ENCODE data around the gene CCSER2.

The CCSER2 gene

GRCh38 chr10:84348447-84348846 is 20.1 kb downstream of the CCSER2 start:
- H3K4me3 ChIP-seq = no peak overlapping the region
- DNase-seq (ENCODE audit: low read depth, low spot score) = no peak
- H3K27ac ChIP-seq = no peak overlapping the region
- H3K36me3 ChIP-seq (ENCODE audit: insufficient read depth, low read length) = no peaks in the 10 kb centered on the region
- H3K9ac ChIP-seq (ENCODE audit: insufficient read length) = no peak overlapping the region
- TF ChIP-seq FOXP2 (optimal IDR thresholded peaks at IDR 0.05; ENCODE audit: control extremely low read depth, extremely low read length, insufficient read depth) (no peak), POLR2AphosphoS5 (IDR thresholded peaks at IDR 0.05; ENCODE audit: borderline replicate concordance, low read depth, low read length) (no peak), EZH2 (IDR thresholded peaks at IDR 0.05) (no peak)
- H3K9me3 ChIP-seq (ENCODE audit: low read depth, low read length) = no peaks in the 10 kb centered on the region

GRCh38 chr10:84348860-84349259 is 20.5 kb downstream of the CCSER2 start:
- Histone ChIP-seq H3K4me3 (no peak overlapping the region), H3K36me3 (ENCODE audit: insufficient read depth, low read length) (no peaks in the 10 kb centered on the region), H3K9me3 (ENCODE audit: low read depth, low read length) (no peaks in the 10 kb centered on the region), H3K27ac (no peak overlapping the region), H3K9ac (ENCODE audit: insufficient read length) (no peak overlapping the region)
- DNase-seq (ENCODE audit: low read depth, low spot score) = no peak
- TF ChIP-seq POLR2AphosphoS5 (IDR thresholded peaks at IDR 0.05; ENCODE audit: borderline replicate concordance, low read depth, low read length) (no peak), EZH2 (IDR thresholded peaks at IDR 0.05) (no peak), FOXP2 (optimal IDR thresholded peaks at IDR 0.05; ENCODE audit: control extremely low read depth, extremely low read length, insufficient read depth) (no peak)

GRCh38 chr10:84352251-84352842 is 24.0 kb downstream of the CCSER2 start:
- TF ChIP-seq POLR2AphosphoS5 (IDR thresholded peaks at IDR 0.05; ENCODE audit: borderline replicate concordance, low read depth, low read length) (no peak), EZH2 (IDR thresholded peaks at IDR 0.05) (no peak), FOXP2 (optimal IDR thresholded peaks at IDR 0.05; ENCODE audit: control extremely low read depth, extremely low read length, insufficient read depth) (no peak)
- H3K9ac ChIP-seq (ENCODE audit: insufficient read length) = no peak overlapping the region
- DNase-seq (ENCODE audit: low read depth, low spot score) = no peak
- no peaks in the 10 kb centered on the region for H3K36me3 ChIP-seq (ENCODE audit: insufficient read depth, low read length)
- no peak overlapping the region for H3K4me3 ChIP-seq
- no peak overlapping the region for H3K27ac ChIP-seq
- no peaks in the 10 kb centered on the region for H3K9me3 ChIP-seq (ENCODE audit: low read depth, low read length)

GRCh38 chr10:84353052-84353803 is 24.8 kb downstream of the CCSER2 start:
- no peak for DNase-seq (ENCODE audit: low read depth, low spot score)
- H3K36me3 ChIP-seq (ENCODE audit: insufficient read depth, low read length) = no peaks in the 10 kb centered on the region
- H3K9ac ChIP-seq (ENCODE audit: insufficient read length) = no peak overlapping the region
- no peak overlapping the region for H3K4me3 ChIP-seq
- H3K9me3 ChIP-seq (ENCODE audit: low read depth, low read length) = no peaks in the 10 kb centered on the region
- TF ChIP-seq POLR2AphosphoS5 (IDR thresholded peaks at IDR 0.05; ENCODE audit: borderline replicate concordance, low read depth, low read length) (no peak), EZH2 (IDR thresholded peaks at IDR 0.05) (no peak), FOXP2 (optimal IDR thresholded peaks at IDR 0.05; ENCODE audit: control extremely low read depth, extremely low read length, insufficient read depth) (no peak)
- no peak overlapping the region for H3K27ac ChIP-seq

GRCh38 chr10:84354623-84355022 is 26.2 kb downstream of the CCSER2 start:
- Histone ChIP-seq H3K9me3 (ENCODE audit: low read depth, low read length) (no peaks in the 10 kb centered on the region), H3K4me3 (no peak overlapping the region), H3K27ac (no peak overlapping the region), H3K9ac (ENCODE audit: insufficient read length) (no peak overlapping the region), H3K36me3 (ENCODE audit: insufficient read depth, low read length) (no peaks in the 10 kb centered on the region)
- TF ChIP-seq FOXP2 (optimal IDR thresholded peaks at IDR 0.05; ENCODE audit: control extremely low read depth, extremely low read length, insufficient read depth) (no peak), EZH2 (IDR thresholded peaks at IDR 0.05) (no peak), POLR2AphosphoS5 (IDR thresholded peaks at IDR 0.05; ENCODE audit: borderline replicate concordance, low read depth, low read length) (no peak)
- DNase-seq (ENCODE audit: low read depth, low spot score) = no peak

GRCh38 chr10:84355106-84355505 is 26.7 kb downstream of the CCSER2 start:
- TF ChIP-seq POLR2AphosphoS5 (IDR thresholded peaks at IDR 0.05; ENCODE audit: borderline replicate concordance, low read depth, low read length) (no peak), EZH2 (IDR thresholded peaks at IDR 0.05) (no peak)
- H3K27ac ChIP-seq = no peak overlapping the region

GRCh38 chr10:84356928-84357327 is 28.5 kb downstream of the CCSER2 start:
- TF ChIP-seq EZH2 (IDR thresholded peaks at IDR 0.05) (no peak), POLR2AphosphoS5 (IDR thresholded peaks at IDR 0.05; ENCODE audit: borderline replicate concordance, low read depth, low read length) (no peak), FOXP2 (optimal IDR thresholded peaks at IDR 0.05; ENCODE audit: control extremely low read depth, extremely low read length, insufficient read depth) (no peak)
- Histone ChIP-seq H3K4me3 (no peak overlapping the region), H3K9ac (ENCODE audit: insufficient read length) (no peak overlapping the region), H3K27ac (no peak overlapping the region), H3K36me3 (ENCODE audit: insufficient read depth, low read length) (no peaks in the 10 kb centered on the region), H3K9me3 (ENCODE audit: low read depth, low read length) (no peaks in the 10 kb centered on the region)
- no peak for DNase-seq (ENCODE audit: low read depth, low spot score)

More at GRCh38 chr10:84355106-84355505, 26.7 kb downstream of the CCSER2 start:
- no peak overlapping the region for H3K9ac ChIP-seq (ENCODE audit: insufficient read length)
- DNase-seq (ENCODE audit: low read depth, low spot score) = no peak
- H3K9me3 ChIP-seq (ENCODE audit: low read depth, low read length) = no peaks in the 10 kb centered on the region
- H3K36me3 ChIP-seq (ENCODE audit: insufficient read depth, low read length) = no peaks in the 10 kb centered on the region
- no peak overlapping the region for H3K4me3 ChIP-seq

- no peak for TF ChIP-seq EZH2 (IDR thresholded peaks at IDR 0.05)
- no peak for TF ChIP-seq FOXP2 (optimal IDR thresholded peaks at IDR 0.05; ENCODE audit: control extremely low read depth, extremely low read length, insufficient read depth)
- no peak for TF ChIP-seq POLR2AphosphoS5 (IDR thresholded peaks at IDR 0.05; ENCODE audit: borderline replicate concordance, low read depth, low read length)
- Histone ChIP-seq H3K4me3 (no peak overlapping the region), H3K9me3 (ENCODE audit: low read depth, low read length) (no peaks in the 10 kb centered on the region), H3K36me3 (ENCODE audit: insufficient read depth, low read length) (no peaks in the 10 kb centered on the region), H3K9ac (ENCODE audit: insufficient read length) (no peak overlapping the region), H3K27ac (no peak overlapping the region)
- no peak for DNase-seq (ENCODE audit: low read depth, low spot score)
Observed at GRCh38 chr10:84358743-84359142, 30.4 kb downstream of the CCSER2 start.

Data from SK-N-MC (cell line).